Erythroblast (primary cell): ENCODE data around the gene HEY2.

ENCODE experiments used
- GATA1 ChIP-seq: IDR thresholded peaks from 2 replicates; pipeline ENCODE4 v1.6.1; 2011; ENCODE audit warnings: low read depth, mild to moderate bottlenecking, control low read depth, low read length, moderate library complexity
- POLR2A ChIP-seq: IDR thresholded peaks from 2 replicates; pipeline ENCODE4 v1.6.1; 2011; ENCODE audit warnings: mild to moderate bottlenecking, low read length

DNA sequence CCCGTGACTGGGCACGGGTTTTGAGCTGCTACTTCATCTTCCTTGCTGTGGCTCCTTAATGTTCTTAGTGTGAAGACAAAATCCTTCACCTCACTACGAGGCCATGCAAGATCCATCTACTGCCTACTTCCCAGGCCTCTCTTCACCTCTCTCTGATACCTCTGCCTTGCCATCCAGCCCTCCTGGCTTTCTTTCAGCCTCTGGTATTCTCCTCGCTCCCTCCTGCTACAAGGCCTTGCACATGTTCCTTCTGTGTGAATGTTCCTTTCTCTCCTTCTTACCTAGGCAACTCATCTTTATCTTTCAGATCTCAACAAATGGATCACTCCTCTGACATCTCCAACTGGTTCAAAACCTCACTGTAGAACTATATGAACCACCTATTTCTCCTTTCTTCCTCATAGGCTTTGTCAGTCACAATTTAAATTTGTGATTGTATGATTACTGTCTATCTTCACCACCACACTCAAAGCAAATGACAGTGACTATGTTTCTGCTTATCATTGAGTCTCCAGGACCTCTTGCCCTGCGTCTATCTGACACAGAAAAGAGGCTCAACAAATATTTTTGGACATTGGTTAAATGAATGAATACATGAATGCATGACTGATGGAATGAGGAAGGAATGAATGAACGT is 19.8 kb downstream of the HEY2 start:
- TF ChIP-seq POLR2A (no peak), GATA1 (no peak)
